Activated CD4-positive, alpha-beta T cell treated with anti-CD3 and anti-CD28 coated beads, Interleukin-2, amount 50 U/mL, for 1 hour (primary cell): ENCODE data around the gene TNNI2.

Experiments
- DNase-seq: peaks from one replicate; pipeline ENCODE4 v3.0.0-alpha.2; 2020

TNNI2 gene

GRCh38 chr11:1822648-1823375 is 16.0 kb upstream of the TNNI2 start:
- DNase-seq: no peak

DNA sequence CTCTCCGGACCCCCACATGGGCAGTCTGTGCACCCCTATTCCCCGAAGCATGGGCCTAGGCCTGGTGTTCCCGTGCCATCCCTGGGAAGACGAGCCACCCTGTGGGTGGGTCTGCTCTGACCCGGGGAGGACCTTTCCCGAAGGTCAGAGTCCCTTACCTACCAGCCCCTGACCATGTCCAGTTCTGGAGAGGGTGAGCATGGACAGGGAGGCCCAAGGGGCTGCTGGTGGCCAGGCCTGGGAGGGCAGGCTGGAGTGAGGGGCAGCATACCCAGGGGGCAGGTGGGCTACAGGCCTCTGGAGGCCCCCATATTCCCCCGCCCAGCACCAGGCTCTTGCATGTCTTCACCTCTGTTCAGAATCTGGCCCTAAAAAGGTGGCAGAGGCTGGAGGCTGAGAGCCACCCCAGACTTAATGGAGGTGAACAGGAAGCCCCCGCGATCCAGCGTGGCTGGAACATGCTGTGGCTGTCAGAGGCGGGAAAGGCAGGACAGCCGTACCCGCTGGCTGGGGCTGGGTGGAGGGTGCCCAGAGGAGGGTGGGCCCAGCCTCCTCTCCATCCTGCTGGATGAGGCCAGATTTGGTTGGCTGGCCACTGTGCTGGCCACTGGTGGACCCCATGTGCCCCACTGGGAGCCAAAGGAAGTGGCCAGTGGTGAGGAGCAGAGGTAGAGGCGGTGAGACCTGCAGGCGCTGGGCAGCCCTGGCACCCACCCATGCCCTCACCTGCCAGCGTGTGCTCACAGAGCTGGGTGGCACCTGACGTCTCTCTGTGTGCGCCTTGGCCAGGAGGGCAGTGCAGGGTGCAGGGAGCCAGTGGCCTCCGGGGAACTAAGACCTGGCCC is 15.2 kb upstream of the TNNI2 start:
- no peak for DNase-seq

DNA sequence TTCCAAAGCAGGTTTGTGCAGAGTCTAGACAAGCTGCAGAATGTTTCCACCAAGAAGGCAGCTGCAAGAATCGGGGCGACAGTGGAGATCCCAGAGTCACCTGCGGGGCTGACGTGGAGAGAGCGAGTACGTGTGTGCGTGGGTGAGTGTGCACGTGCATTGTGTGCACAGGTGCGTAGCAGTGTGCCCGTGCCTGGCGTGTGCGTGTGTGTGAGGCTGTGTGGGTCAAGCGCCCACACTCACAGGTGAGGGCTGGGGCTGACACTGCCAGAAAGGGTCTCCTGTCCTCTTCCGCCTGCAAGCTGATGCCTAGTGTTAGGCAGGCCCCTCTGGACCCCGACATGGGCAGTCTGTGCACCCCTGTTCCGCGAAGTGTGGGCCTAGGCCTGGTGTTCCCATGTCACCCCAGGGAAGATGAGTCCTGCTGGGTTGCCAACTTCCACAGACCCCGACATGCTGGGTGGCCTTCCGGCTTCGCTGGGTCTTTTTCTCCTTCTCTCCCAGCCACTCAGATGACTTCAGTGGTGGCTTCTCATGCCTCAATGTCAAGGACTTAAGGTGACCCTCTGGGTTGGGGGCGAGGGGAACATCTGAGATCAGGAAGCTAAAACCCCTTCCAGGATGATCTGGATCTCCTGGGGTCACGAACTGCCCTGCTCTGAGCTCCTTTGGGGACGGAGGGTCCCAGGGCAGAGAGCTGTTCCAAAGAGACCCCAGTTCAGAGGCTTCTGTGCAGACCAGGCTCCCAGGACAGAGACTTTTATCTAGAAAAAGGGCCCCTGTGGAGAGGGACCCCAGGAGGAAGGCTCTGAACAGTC is 14.4 kb upstream of the TNNI2 start:
- DNase-seq: no peak

- DNase-seq: no peak
Observed at GRCh38 chr11:1825039-1825740, 13.6 kb upstream of the TNNI2 start.

DNA sequence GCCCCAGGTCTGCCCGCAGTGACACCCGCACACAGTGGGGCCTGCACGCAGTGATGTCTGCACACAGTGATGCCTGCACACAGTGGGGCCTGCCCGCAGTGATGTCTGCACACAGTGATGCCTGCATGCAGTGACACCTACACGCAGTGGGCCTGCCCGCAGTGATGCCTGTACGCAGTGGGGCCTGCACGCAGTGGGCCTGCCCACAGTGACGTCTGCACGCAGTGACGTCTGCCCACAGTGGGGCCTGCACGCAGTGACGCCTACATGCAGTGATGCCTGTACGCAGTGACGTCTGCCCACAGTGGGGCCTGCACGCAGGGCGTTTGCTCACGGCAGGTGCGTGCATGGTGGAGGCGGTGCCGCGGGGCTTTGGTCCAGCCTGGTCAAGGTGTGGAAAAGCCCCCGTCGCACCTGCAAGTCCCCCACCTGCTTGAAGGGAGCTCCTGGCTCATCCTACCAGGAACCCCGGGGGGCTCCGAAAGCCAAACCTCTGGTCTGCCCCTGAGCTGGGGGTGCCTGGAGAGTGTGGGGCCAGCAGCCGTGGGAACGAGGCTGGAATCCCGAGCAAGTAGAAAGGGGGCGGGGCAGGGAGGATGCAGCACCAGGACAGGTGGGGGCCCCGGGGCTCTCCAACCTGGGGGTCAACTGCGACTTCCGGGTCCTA is 12.9 kb upstream of the TNNI2 start:
- DNase-seq: no peak

- DNase-seq: no peak
Observed at GRCh38 chr11:1826552-1827094, 12.2 kb upstream of the TNNI2 start.

DNA sequence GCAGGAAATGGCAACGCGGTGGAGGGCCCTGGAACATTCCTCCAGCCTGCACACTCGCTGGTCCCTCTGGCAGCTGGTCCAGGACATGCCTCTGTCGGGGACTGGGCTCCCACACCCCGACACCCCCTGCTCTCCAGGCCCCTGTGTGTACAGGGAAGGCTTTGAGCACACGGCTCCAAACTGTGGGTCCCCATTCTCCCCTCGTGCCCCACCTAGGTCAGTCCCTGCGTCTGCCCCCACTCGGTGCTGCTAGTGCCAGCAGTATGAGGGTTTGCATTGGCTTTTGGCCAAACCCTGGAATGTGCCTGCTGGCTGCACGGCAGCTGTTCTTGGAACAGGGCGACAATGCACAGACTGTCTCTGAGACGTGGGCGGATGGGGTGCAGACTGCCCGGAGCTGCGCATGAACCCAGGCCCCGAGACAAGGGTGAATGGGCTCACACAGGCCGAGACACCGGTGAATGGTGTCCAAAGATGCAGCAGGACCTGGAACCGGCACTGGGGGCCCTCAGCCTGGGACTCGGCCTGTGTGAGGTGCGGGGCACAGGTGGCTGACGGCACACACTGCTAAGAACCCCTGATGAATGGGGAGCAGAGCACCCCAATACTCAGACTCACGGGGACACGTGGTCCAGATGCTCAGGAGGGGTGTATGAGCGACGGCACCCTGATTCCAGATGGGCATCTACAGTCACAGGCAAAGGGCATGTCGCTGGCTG is 11.5 kb upstream of the TNNI2 start:
- DNase-seq: no peak

GRCh38 chr11:1827931-1828330 is 10.8 kb upstream of the TNNI2 start:
- no peak for DNase-seq

DNA sequence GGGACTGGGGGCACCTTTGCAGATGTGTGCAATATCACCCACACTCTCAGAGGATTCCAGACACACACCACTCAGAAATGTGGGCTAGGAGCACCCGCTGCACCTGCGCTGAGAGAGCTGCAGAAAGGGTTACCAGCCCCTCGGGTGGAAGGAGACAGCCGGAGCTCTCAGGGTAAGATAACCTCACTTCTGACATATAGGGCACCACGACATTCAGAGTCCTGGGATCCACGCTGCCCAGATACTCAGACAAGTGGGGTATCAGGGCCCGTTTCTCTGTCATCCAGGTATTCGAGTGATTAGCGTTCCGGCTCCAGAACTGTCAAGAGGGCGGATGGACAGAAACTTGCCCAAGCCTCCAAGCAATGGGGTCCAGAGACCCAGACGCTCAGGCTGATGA is 10.2 kb upstream of the TNNI2 start:
- DNase-seq: no peak

GRCh38 chr11:1829039-1829820 is 9.6 kb upstream of the TNNI2 start:
- no peak for DNase-seq

GRCh38 chr11:1830004-1830321 is 8.8 kb upstream of the TNNI2 start:
- no peak for DNase-seq

DNA sequence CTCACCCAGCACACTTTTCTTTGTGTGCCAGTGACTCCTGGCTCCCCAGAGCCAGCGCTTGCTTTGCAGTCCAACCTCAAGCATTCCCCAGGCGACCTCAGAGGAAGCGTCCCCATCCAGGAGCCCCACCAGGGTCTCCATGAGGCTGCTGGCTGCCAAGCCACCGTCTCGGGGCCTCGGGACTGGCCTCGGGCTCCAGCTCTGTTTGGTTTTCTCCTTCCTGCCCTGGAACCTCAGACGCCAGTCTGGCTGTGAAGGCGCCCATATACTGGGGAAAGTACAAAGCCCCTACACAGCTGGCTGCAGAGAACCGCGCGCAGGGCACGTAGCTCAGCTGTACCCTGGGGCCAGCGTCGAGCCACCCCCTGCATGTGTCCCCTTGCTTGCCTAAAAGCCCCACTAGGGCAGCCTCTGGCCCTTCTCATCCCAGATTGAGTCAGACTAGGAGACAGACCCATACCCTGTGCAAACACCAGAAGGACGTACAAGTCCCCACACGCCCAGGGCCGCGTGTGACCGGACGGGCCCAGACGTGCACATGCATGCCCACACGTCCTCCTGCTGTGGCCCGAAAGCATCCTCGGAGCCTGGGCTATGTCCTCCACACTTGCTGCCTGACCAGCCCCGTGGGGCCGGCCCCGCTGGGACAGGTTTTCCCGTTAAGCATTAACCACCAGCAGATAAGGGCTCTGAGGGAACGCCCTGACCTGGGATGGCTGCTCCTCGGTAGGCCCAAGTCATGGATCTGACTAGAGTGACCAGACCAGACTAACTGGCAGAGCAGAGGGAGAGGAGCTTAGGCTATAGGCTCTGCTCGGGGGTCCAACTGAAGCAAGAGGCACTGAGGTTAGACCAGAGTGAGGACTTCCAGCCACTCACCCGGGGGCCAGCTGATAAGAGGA is 8.2 kb upstream of the TNNI2 start:
- no peak for DNase-seq

DNA sequence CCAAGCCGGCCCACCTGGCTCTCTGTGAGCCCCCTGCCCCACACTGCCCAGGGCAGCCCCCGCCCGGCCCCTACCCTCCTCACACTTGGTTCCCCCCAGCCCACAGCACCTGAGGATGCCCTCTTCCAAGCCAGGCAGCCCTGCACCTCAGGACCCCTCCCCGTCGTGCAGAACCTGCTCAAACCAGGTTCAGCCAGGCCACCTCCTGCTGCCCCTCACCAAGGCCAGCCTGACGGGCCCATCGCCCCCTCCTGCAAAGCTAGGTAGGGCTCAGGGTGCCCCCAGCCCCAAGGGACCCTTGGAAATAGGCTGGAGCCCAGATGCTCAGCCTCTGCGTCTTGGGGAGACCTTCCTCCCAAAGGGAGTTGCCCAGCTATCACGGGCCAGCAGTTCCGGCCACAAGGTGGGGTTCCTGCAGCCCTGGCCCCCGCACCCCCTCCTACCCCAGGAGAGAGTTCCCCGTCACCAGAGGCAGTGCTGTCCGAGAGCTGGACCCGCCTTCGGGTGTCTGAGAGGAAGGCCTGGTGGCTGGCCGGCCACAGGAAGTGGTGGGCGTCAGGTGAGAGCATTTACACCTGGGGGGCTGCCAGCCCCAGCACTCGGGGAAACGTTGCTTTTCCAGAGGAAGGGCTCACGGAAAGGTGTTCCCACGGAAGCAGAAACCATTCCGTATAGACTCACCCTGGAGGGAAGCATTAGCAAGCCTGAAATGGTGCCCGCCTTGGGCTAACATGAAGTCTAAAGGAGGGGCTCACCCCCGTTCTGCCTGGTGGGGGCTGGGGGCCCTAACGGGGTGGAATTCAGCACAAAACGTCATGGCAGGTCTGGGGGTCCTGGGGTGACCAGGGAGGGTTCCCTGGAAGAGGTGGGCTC is 7.2 kb upstream of the TNNI2 start:
- no peak for DNase-seq

- DNase-seq: peak; percentile 69
Observed at GRCh38 chr11:1832211-1832919, 6.4 kb upstream of the TNNI2 start.

DNA sequence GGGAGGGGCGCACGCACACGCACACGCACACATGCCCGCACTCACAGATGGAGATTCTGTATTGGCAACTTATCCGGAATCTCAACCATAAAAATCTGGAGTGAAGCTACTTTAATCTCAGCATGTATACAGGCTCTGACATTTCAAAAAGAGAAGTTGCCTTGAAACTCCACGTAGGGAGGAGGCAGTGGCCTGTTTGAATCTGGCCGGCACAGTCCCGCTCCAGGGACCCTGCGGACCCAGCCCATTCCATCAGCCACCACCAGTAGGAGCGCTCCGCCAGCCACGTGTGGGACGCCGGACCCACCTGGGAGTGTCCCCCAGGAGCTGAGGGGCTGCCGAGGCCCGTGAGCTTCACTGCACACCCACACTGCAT is 5.9 kb upstream of the TNNI2 start:
- DNase-seq: no peak

DNA sequence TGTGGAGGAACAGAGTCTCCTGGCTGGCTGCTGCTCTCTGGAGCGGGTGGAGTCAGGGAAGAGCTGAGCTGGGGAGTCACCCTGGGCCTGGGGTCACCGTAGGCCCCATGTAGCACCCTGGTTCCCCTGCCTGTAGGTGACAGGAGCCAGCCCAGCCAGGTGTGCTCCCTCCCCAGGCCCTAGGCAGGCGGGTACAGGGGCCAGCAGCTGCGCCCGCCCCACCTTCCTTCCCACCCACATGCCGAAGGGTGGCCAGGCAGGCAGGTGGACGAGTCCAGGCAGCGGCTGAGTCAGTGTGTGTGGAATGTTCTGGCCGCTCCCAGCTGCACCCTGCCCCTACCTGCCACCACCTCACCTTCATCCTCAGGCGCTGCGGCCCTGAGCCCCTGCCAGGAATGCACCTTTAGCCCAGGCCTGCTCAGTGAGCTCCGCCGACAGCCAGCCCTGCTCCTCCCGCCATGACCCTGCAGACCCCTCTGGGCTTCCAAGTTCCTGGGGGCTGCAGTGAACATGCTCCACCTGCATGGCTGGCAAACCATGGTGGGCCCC is 4.6 kb upstream of the TNNI2 start:
- DNase-seq: no peak
